ENCODE measurements around the gene ETV6. TPM values are rescaled to one million over a fixed set of nuclear protein-coding genes. Genes with fewer than 3 reads are reported as not detected.

Gene ETV6
- total RNA-seq, 1 donor from 2014 or later: 33.4 TPM

- no peaks in the 10 kb centered on the region for H3K27me3 Mint-ChIP-seq (ENCODE audit: low read depth)
- peaks cover 68% of the 10 kb centered on the region for H3K4me1 Mint-ChIP-seq (ENCODE audit: low read depth)
- H3K4me3 Mint-ChIP-seq (ENCODE audit: unreplicated experiment): no peak overlapping the region
- H3K36me3 Mint-ChIP-seq (ENCODE audit: low read depth): peaks cover 16% of the 10 kb centered on the region
- H3K9me3 Mint-ChIP-seq (ENCODE audit: low read depth): no peaks in the 10 kb centered on the region
- peak overlapping the region; percentile 12 for H3K27ac Mint-ChIP-seq (ENCODE audit: unreplicated experiment)
- no peak for DNase-seq (ENCODE audit: low spot score)
- TF ChIP-seq CTCF (IDR thresholded peaks at IDR 0.05): no peak
These were observed 230.9 kb downstream of the ETV6 start for GRCh38 chr12:11880381-11880780.

- Mint-ChIP-seq H3K27ac (ENCODE audit: unreplicated experiment) (peak overlapping the region; percentile 5), H3K4me1 (ENCODE audit: low read depth) (peaks cover 69% of the 10 kb centered on the region), H3K36me3 (ENCODE audit: low read depth) (peaks cover 18% of the 10 kb centered on the region), H3K27me3 (ENCODE audit: low read depth) (no peaks in the 10 kb centered on the region), H3K9me3 (ENCODE audit: low read depth) (no peaks in the 10 kb centered on the region), H3K4me3 (ENCODE audit: unreplicated experiment) (no peak overlapping the region)
- no peak for TF ChIP-seq CTCF (IDR thresholded peaks at IDR 0.05)
- no peak for DNase-seq (ENCODE audit: low spot score)
These were observed 232.4 kb downstream of the ETV6 start for GRCh38 chr12:11881835-11882234.

- H3K27ac Mint-ChIP-seq (ENCODE audit: unreplicated experiment): no peak overlapping the region
- TF ChIP-seq CTCF (IDR thresholded peaks at IDR 0.05): no peak
- peaks cover 21% of the 10 kb centered on the region for H3K36me3 Mint-ChIP-seq (ENCODE audit: low read depth)
- H3K4me3 Mint-ChIP-seq (ENCODE audit: unreplicated experiment): no peak overlapping the region
- H3K4me1 Mint-ChIP-seq (ENCODE audit: low read depth): peaks cover 64% of the 10 kb centered on the region
- no peak for DNase-seq (ENCODE audit: low spot score)
- H3K27me3 Mint-ChIP-seq (ENCODE audit: low read depth): no peaks in the 10 kb centered on the region
- no peaks in the 10 kb centered on the region for H3K9me3 Mint-ChIP-seq (ENCODE audit: low read depth)
These were observed 233.0 kb downstream of the ETV6 start for GRCh38 chr12:11882301-11883019.

GRCh38 chr12:11884116-11884515, 234.6 kb downstream of the ETV6 start:
- H3K4me1 Mint-ChIP-seq (ENCODE audit: low read depth): peaks cover 47% of the 10 kb centered on the region
- H3K27ac Mint-ChIP-seq (ENCODE audit: unreplicated experiment): peak overlapping the region; percentile 39
- H3K4me3 Mint-ChIP-seq (ENCODE audit: unreplicated experiment): no peak overlapping the region
- peaks cover 29% of the 10 kb centered on the region for H3K36me3 Mint-ChIP-seq (ENCODE audit: low read depth)
- no peaks in the 10 kb centered on the region for H3K9me3 Mint-ChIP-seq (ENCODE audit: low read depth)
- H3K27me3 Mint-ChIP-seq (ENCODE audit: low read depth): no peaks in the 10 kb centered on the region
- DNase-seq (ENCODE audit: low spot score): no peak
- no peak for TF ChIP-seq CTCF (IDR thresholded peaks at IDR 0.05)

GRCh38 chr12:11884706-11885105, 235.2 kb downstream of the ETV6 start:
- H3K36me3 Mint-ChIP-seq (ENCODE audit: low read depth): peaks cover 35% of the 10 kb centered on the region
- DNase-seq (ENCODE audit: low spot score): no peak
- H3K4me1 Mint-ChIP-seq (ENCODE audit: low read depth): peaks cover 41% of the 10 kb centered on the region
- H3K27ac Mint-ChIP-seq (ENCODE audit: unreplicated experiment): peak overlapping the region; percentile 91
- no peak for TF ChIP-seq CTCF (IDR thresholded peaks at IDR 0.05)
- H3K4me3 Mint-ChIP-seq (ENCODE audit: unreplicated experiment): no peak overlapping the region
- H3K9me3 Mint-ChIP-seq (ENCODE audit: low read depth): no peaks in the 10 kb centered on the region
- H3K27me3 Mint-ChIP-seq (ENCODE audit: low read depth): no peaks in the 10 kb centered on the region
